Ovary (tissue), 3 donors: ENCODE measurements around the gene SLC5A11.

Experiments
- CTCF ChIP-seq, 3 donors: fragments of 450-650 bp in 2 of 3; fragments of 200-600 bp in 1 of 3; IDR thresholded peaks; one replicate each; pipeline versions ENCODE4 v1.5.1 to v1.8.0; 2016 to 2022; ENCODE audit warnings: antibody characterized with exemption in 3 of 3, mild to moderate bottlenecking in 1 of 3
- POLR2A ChIP-seq: fragments of 450-650 bp; IDR thresholded peaks from one replicate; pipeline ENCODE4 v1.6.1; 2017; ENCODE audit warnings: antibody characterized with exemption, mild to moderate bottlenecking, moderate library complexity
- donor health status: DM: no; HTN: no; CAD: no.

GRCh38 chr16:24943471-24943870, 97.7 kb downstream of the SLC5A11 start:
- TF ChIP-seq CTCF (IDR thresholded peaks at IDR 0.05): no peak
- no peak for TF ChIP-seq POLR2A
